Skin epidermis (tissue), 12 donors: Measurements from ENCODE around the gene RASL12.
"Not testable (repeated sequence)": the region's sequence is repeated elsewhere in the genome, so short reads cannot be mapped to it uniquely, and the experiment has no call there.

Source experiments
- H3K27ac ChIP-seq, 21 experiments: fragments of 200-600 bp; sonication (generic) in 11 of 21; one replicate each; pipeline ENCODE4 v1.5.0; 2020; ENCODE audit warnings: mild to moderate bottlenecking in 3 of 21, inconsistent platforms in 2 of 21, moderate library complexity in 2 of 21
- H3K4me3 ChIP-seq, 7 experiments: fragments of 200-600 bp; sonication (generic) in 2 of 7; one replicate each; pipeline ENCODE4 v1.5.0; 2020; ENCODE audit warnings: inconsistent platforms in 2 of 7, mild to moderate bottlenecking in 2 of 7, moderate library complexity in 1 of 7

RASL12 gene

GRCh38 chr15:65038428-65038827, 29.4 kb downstream of the RASL12 start:
- Histone ChIP-seq H3K4me3 (no peak overlapping the region), H3K27ac (no peak overlapping the region)

- no peak overlapping the region for H3K4me3 ChIP-seq
- no peak overlapping the region for H3K27ac ChIP-seq
Observed at GRCh38 chr15:65037309-65037708, 30.5 kb downstream of the RASL12 start.

GRCh38 chr15:65034719-65035118, 33.1 kb downstream of the RASL12 start:
- H3K27ac ChIP-seq: no peak overlapping the region
- no peak overlapping the region for H3K4me3 ChIP-seq

- Histone ChIP-seq H3K27ac (no peak overlapping the region), H3K4me3 (no peak overlapping the region)
Observed at GRCh38 chr15:65033659-65034269, 34.0 kb downstream of the RASL12 start.

- no peak overlapping the region for H3K4me3 ChIP-seq
- no peak overlapping the region for H3K27ac ChIP-seq
Observed at GRCh38 chr15:65032801-65033537, 34.8 kb downstream of the RASL12 start.

- peak overlapping the region; percentile 75 to 99 (median 91) for H3K4me3 ChIP-seq
- peak overlapping the region in 3 of 21 experiments; percentile 75 to 83 (median 83) for H3K27ac ChIP-seq
Observed at GRCh38 chr15:65029736-65030208, 38.0 kb downstream of the RASL12 start.

- Histone ChIP-seq H3K4me3 (peak within 1 kb of the TSS; percentile 75 to 99 (median 91)), H3K27ac (peak within 1 kb of the TSS; percentile 17 to 92 (median 83))
Observed at GRCh38 chr15:65028921-65029735, 38.7 kb downstream of the RASL12 start, which contains the start of gene MTFMT. Gene MTFMT (minus strand): TSS chr15:65029639. CDS start chr15:65029613, 26 bp downstream.

- Histone ChIP-seq H3K27ac (peak overlapping the region in 7 of 21 experiments; percentile 8 to 90 (median 83)), H3K4me3 (peak overlapping the region; percentile 75 to 99 (median 91))
Observed at GRCh38 chr15:65028338-65028737, 39.5 kb downstream of the RASL12 start.

GRCh38 chr15:65027593-65027992, 40.2 kb downstream of the RASL12 start:
- peak overlapping the region in 2 of 21 experiments; percentile 83 to 90 for H3K27ac ChIP-seq
- no peak overlapping the region for H3K4me3 ChIP-seq

GRCh38 chr15:65026756-65027155, 41.0 kb downstream of the RASL12 start:
- no peak overlapping the region for H3K4me3 ChIP-seq
- no peak overlapping the region for H3K27ac ChIP-seq

- Histone ChIP-seq H3K27ac (no peak overlapping the region), H3K4me3 (no peak overlapping the region)
Observed at GRCh38 chr15:65021488-65021887, 46.3 kb downstream of the RASL12 start.

GRCh38 chr15:65020419-65020818, 47.4 kb downstream of the RASL12 start:
- no peak overlapping the region for H3K4me3 ChIP-seq

GRCh38 chr15:65011198-65011597, 56.6 kb downstream of the RASL12 start:
- not testable (repeated sequence) for H3K4me3 ChIP-seq, H3K27ac ChIP-seq

More at GRCh38 chr15:65020419-65020818, 47.4 kb downstream of the RASL12 start:
- no peak overlapping the region for H3K27ac ChIP-seq

GRCh38 chr15:65008983-65009382, 58.8 kb downstream of the RASL12 start:
- Histone ChIP-seq H3K4me3 (no peak overlapping the region), H3K27ac (no peak overlapping the region)

GRCh38 chr15:65006876-65007275, 60.9 kb downstream of the RASL12 start:
- no peak overlapping the region for H3K4me3 ChIP-seq
- no peak overlapping the region for H3K27ac ChIP-seq

GRCh38 chr15:65004993-65005392, 62.8 kb downstream of the RASL12 start:
- Histone ChIP-seq H3K4me3 (no peak overlapping the region), H3K27ac (no peak overlapping the region)
